ENCODE results near the gene PIK3C2G. TPM values are rescaled to one million over a fixed set of nuclear protein-coding genes. Genes with fewer than 3 reads are reported as not detected.

Gene PIK3C2G
- total RNA-seq, 1 experiment from 2014 or later = not detected

DNA sequence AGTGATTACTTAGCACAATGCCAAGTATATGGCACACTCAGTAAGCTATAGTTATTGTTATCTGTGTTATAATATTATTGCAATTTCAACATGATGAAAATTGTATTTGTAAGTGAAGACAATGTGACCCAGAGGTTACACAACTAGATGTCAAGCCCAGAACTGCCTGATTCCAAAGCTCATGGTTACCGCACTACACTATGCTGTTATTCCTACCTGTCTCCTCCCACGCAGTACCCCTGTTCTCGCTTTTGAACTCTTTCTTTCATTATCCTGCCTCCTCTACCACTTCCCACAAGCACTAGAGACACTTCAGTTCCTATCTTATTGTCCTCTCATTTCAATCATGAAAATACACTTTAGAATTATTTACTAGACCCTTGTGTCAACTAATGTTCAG is 383.2 kb downstream of the PIK3C2G start:
- no peaks in the 10 kb centered on the region for H3K4me1 ChIP-seq (ENCODE audit: control insufficient read depth, insufficient read depth, low read length)
- H3K27me3 ChIP-seq (ENCODE audit: control insufficient read depth, insufficient read depth, low read length) = no peaks in the 10 kb centered on the region
- no peak for ATAC-seq
- no peak for TF ChIP-seq POLR2AphosphoS5 (IDR thresholded peaks at IDR 0.05; ENCODE audit: low read depth, low read length)
- TF ChIP-seq TCF7L2 (IDR thresholded peaks at IDR 0.05; ENCODE audit: low read depth, low read length) = no peak
- TF ChIP-seq, protein P1, sequence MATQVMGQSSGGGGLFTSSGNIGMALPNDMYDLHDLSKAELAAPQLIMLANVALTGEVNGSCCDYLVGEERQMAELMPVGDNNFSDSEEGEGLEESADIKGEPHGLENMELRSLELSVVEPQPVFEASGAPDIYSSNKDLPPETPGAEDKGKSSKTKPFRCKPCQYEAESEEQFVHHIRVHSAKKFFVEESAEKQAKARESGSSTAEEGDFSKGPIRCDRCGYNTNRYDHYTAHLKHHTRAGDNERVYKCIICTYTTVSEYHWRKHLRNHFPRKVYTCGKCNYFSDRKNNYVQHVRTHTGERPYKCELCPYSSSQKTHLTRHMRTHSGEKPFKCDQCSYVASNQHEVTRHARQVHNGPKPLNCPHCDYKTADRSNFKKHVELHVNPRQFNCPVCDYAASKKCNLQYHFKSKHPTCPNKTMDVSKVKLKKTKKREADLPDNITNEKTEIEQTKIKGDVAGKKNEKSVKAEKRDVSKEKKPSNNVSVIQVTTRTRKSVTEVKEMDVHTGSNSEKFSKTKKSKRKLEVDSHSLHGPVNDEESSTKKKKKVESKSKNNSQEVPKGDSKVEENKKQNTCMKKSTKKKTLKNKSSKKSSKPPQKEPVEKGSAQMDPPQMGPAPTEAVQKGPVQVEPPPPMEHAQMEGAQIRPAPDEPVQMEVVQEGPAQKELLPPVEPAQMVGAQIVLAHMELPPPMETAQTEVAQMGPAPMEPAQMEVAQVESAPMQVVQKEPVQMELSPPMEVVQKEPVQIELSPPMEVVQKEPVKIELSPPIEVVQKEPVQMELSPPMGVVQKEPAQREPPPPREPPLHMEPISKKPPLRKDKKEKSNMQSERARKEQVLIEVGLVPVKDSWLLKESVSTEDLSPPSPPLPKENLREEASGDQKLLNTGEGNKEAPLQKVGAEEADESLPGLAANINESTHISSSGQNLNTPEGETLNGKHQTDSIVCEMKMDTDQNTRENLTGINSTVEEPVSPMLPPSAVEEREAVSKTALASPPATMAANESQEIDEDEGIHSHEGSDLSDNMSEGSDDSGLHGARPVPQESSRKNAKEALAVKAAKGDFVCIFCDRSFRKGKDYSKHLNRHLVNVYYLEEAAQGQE (IDR thresholded peaks at IDR 0.05; ENCODE audit: insufficient read depth in 1 of 2, low read depth in 2 of 2, low read length in 1 of 2) = no peak
- TF ChIP-seq, protein P2, sequence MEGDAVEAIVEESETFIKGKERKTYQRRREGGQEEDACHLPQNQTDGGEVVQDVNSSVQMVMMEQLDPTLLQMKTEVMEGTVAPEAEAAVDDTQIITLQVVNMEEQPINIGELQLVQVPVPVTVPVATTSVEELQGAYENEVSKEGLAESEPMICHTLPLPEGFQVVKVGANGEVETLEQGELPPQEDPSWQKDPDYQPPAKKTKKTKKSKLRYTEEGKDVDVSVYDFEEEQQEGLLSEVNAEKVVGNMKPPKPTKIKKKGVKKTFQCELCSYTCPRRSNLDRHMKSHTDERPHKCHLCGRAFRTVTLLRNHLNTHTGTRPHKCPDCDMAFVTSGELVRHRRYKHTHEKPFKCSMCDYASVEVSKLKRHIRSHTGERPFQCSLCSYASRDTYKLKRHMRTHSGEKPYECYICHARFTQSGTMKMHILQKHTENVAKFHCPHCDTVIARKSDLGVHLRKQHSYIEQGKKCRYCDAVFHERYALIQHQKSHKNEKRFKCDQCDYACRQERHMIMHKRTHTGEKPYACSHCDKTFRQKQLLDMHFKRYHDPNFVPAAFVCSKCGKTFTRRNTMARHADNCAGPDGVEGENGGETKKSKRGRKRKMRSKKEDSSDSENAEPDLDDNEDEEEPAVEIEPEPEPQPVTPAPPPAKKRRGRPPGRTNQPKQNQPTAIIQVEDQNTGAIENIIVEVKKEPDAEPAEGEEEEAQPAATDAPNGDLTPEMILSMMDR (IDR thresholded peaks at IDR 0.05) = no peak
- no peak for TF ChIP-seq SIN3A (IDR thresholded peaks at IDR 0.05; ENCODE audit: borderline replicate concordance, insufficient read depth, low read depth, low read length)
- no TSS peak for BruUV-seq (replicated peaks)
- DNase-seq (ENCODE audit: low read depth, low spot score) = no peak
- no peaks in the 10 kb centered on the region for H3K36me3 ChIP-seq (ENCODE audit: control insufficient read depth, insufficient read depth, low read length)
- ChIA-PET POLR2A (no interaction called here), CTCF (no interaction called here)
- in situ Hi-C loops (cut with HindIII; ENCODE audit: low pct_unique_long_range_greater_than_20kb, low sequenced_read_pairs) = no loop called here
- H3K4me3 ChIP-seq (ENCODE audit: low read depth in 2 of 2, low read length in 2 of 2) = no peak overlapping the region
- no peaks in the 10 kb centered on the region for H3K9me3 ChIP-seq (ENCODE audit: control insufficient read depth, insufficient read depth, low read depth, low read length)
- no peak overlapping the region for H3K27ac ChIP-seq (ENCODE audit: low read length)
- intact Hi-C loops (cut with micrococcal nuclease; ENCODE audit: unreplicated experiment) = no loop called here

DNA sequence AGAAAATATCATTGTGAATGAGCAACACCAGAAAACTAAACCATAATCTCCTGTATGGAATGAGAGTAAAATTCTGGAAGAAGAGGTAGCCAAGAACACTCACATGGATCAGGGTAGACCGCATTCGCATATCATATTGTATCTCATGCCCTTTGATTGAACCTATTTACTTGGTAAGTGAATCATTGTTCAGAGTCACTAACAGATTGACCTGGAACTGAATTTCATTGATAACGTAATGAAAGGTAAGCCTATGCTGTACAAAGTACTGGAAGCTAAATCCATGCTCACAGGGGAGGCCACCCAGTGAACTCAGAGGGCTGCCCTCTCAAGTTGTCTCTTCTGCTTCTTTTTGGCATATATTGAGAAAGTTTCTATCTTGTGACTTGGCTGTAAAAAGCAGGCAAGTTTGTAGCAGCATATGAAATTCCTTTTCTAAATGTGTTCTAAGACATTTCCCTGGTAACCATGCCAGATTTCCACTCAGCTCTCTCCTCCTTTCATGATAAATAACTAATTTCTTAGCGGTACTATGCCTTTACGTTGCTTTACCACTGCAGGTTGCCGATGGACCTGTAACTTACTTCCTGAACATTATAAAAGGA is 385.1 kb downstream of the PIK3C2G start:
- in situ Hi-C loops (cut with HindIII; ENCODE audit: low pct_unique_long_range_greater_than_20kb, low sequenced_read_pairs) = no loop called here
- H3K4me1 ChIP-seq (ENCODE audit: control insufficient read depth, insufficient read depth, low read length) = no peaks in the 10 kb centered on the region
- no peaks in the 10 kb centered on the region for H3K27me3 ChIP-seq (ENCODE audit: control insufficient read depth, insufficient read depth, low read length)
- ATAC-seq = no peak
- ChIA-PET CTCF (no interaction called here), POLR2A (no interaction called here)
- DNase-seq (ENCODE audit: low read depth, low spot score) = no peak
- no peaks in the 10 kb centered on the region for H3K9me3 ChIP-seq (ENCODE audit: control insufficient read depth, insufficient read depth, low read depth, low read length)
- BruUV-seq (replicated peaks) = no TSS peak
- TF ChIP-seq, protein P2 (IDR thresholded peaks at IDR 0.05) = no peak
- TF ChIP-seq SIN3A (IDR thresholded peaks at IDR 0.05; ENCODE audit: borderline replicate concordance, insufficient read depth, low read depth, low read length) (no peak), TCF7L2 (IDR thresholded peaks at IDR 0.05; ENCODE audit: low read depth, low read length) (no peak), POLR2AphosphoS5 (IDR thresholded peaks at IDR 0.05; ENCODE audit: low read depth, low read length) (no peak)
- TF ChIP-seq, protein P1 (IDR thresholded peaks at IDR 0.05; ENCODE audit: insufficient read depth in 1 of 2, low read depth in 2 of 2, low read length in 1 of 2) = no peak
- no peak overlapping the region for H3K27ac ChIP-seq (ENCODE audit: low read length)
- H3K4me3 ChIP-seq (ENCODE audit: low read depth in 2 of 2, low read length in 2 of 2) = no peak overlapping the region
- intact Hi-C loops (cut with micrococcal nuclease; ENCODE audit: unreplicated experiment) = no loop called here
- no peaks in the 10 kb centered on the region for H3K36me3 ChIP-seq (ENCODE audit: control insufficient read depth, insufficient read depth, low read length)
